BLaER1 (cell line): ENCODE measurements around the gene DGKH.
"Not testable (repeated sequence)": the region's sequence is repeated elsewhere in the genome, so short reads cannot be mapped to it uniquely, and the experiment has no call there.

Source experiments
- H3K27ac ChIP-seq: shearing (Covaris generic); formaldehyde crosslinking; 2 replicates; pipeline ENCODE4 v1.8.1; 2022
- H3K27me3 ChIP-seq: shearing (Covaris generic); formaldehyde crosslinking; 2 replicates; pipeline ENCODE4 v1.8.1; 2022
- H3K36me3 ChIP-seq: shearing (Covaris generic); formaldehyde crosslinking; 2 replicates; pipeline ENCODE4 v1.8.1; 2022
- H3K4me1 ChIP-seq: shearing (Covaris generic); formaldehyde crosslinking; 2 replicates; pipeline ENCODE4 v1.8.1; 2022
- H3K4me2 ChIP-seq: shearing (Covaris generic); formaldehyde crosslinking; 2 replicates; pipeline ENCODE4 v1.8.1; 2022
- H3K4me3 ChIP-seq: shearing (Covaris generic); formaldehyde crosslinking; 2 replicates; pipeline ENCODE4 v1.8.1; 2022
- H3K9ac ChIP-seq: shearing (Covaris generic); formaldehyde crosslinking; 2 replicates; pipeline ENCODE4 v1.8.1; 2022
- H3K9me3 ChIP-seq: shearing (Covaris generic); formaldehyde crosslinking; 2 replicates; pipeline ENCODE4 v1.8.1; 2022
- H4K20me1 ChIP-seq: shearing (Covaris generic); formaldehyde crosslinking; 2 replicates; pipeline ENCODE4 v1.8.1; 2022
- Cebpa-rat ChIP-seq: shearing (Covaris generic); IDR thresholded peaks from 2 replicates; pipeline ENCODE4 v1.8.1; 2022

DGKH gene

DNA sequence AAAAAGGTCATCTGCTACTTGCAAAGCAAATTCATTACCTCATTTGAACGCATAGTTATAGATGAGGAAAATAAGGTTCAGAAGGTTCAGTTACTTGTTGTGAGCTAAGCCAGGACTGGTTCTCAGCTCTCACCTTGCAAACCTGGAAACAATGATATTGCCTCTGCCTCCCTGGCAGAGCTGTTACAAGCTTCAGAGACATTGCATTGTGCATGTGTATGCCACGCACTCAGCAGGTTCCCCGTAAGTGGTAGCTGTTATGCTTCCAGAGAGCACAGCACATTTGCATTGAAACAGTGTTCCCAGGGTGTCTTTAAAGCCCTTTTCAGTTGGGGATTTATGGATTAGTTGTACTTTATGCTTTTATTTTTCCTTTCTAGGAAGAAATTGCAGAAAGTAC lies 80.6 kb downstream of the DGKH start:
- H3K4me1 ChIP-seq, result peaks cover 10% of the 10 kb centered on the region
- H3K27ac ChIP-seq, result no peak overlapping the region
- peaks cover 22% of the 10 kb centered on the region; the same call in 1 of the 2 replicates for H4K20me1 ChIP-seq
- H3K9me3 ChIP-seq, result no peaks in the 10 kb centered on the region
- H3K27me3 ChIP-seq, result no peaks in the 10 kb centered on the region
- no peak overlapping the region for H3K9ac ChIP-seq
- H3K4me3 ChIP-seq, result no peak overlapping the region
- no peak for TF ChIP-seq Cebpa-rat
- H3K4me2 ChIP-seq, result no peak overlapping the region
- peaks cover 70% of the 10 kb centered on the region for H3K36me3 ChIP-seq

DNA sequence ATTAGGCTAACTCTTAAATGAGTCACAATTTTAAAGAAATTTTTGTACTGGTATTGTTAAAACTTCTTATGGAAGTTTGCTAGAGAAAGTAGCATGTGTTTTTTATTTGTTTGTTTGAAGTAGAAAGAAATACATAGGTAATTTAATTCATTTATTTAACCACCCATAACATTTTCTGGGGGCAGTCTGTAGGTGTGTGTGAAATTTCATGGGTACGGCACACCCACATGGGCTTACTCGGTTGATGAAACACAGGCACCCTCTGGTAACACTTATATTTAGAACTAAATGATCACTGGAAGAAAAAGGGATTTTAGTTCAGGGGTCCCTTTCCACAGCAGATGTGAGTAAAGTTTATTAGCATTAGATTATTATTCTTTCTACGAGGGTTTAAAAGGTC lies 88.1 kb downstream of the DGKH start:
- no peak overlapping the region for H3K4me2 ChIP-seq
- H3K4me1 ChIP-seq, result no peaks in the 10 kb centered on the region
- H3K9ac ChIP-seq, result no peak overlapping the region
- no peak for TF ChIP-seq Cebpa-rat
- no peaks in the 10 kb centered on the region for H3K27me3 ChIP-seq
- H3K36me3 ChIP-seq, result peaks cover 55% of the 10 kb centered on the region
- no peak overlapping the region for H3K4me3 ChIP-seq
- no peak overlapping the region for H3K27ac ChIP-seq
- H4K20me1 ChIP-seq, result no peaks in the 10 kb centered on the region
- H3K9me3 ChIP-seq, result peaks cover 16% of the 10 kb centered on the region; the same call in 1 of the 2 replicates

DNA sequence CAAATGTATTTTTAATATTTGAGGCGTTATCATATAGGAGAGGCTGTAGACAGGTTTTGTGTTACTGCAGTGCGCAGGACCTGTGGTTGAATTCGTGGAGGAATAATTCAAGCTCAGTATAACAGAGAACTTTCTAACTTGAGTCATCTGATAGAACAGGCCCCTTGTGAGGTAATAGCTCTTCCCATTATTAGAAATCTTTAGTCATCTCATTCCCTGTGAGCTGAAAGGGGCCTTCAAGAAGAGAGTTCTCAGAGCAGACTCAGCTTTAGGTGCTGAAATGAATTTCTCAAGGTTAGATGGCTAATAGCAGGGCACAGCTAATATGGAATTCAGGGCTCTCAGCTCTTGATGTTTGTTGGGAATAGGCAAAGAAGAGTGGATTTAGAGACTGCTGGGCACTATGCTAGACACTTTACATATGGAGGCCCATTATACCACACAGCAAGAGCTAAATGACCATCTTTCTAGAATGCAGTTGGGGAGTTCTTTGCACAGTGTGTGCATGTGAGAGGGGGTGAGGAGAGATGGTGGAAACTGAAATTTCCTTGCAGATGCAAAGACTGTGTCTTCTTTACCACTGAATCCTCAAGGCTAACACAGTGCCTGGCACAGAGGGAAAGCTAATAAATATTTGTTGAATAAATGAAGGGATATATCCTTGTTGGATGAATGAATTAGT lies 89.5 kb downstream of the DGKH start:
- no peak overlapping the region for H3K9ac ChIP-seq
- H3K4me1 ChIP-seq, result no peaks in the 10 kb centered on the region
- H4K20me1 ChIP-seq, result no peaks in the 10 kb centered on the region
- H3K36me3 ChIP-seq, result peaks cover 45% of the 10 kb centered on the region
- no peak overlapping the region for H3K4me3 ChIP-seq
- no peak for TF ChIP-seq Cebpa-rat
- H3K27ac ChIP-seq, result no peak overlapping the region
- peaks cover 17% of the 10 kb centered on the region; the same call in 1 of the 2 replicates for H3K9me3 ChIP-seq
- no peak overlapping the region for H3K4me2 ChIP-seq
- no peaks in the 10 kb centered on the region for H3K27me3 ChIP-seq

DNA sequence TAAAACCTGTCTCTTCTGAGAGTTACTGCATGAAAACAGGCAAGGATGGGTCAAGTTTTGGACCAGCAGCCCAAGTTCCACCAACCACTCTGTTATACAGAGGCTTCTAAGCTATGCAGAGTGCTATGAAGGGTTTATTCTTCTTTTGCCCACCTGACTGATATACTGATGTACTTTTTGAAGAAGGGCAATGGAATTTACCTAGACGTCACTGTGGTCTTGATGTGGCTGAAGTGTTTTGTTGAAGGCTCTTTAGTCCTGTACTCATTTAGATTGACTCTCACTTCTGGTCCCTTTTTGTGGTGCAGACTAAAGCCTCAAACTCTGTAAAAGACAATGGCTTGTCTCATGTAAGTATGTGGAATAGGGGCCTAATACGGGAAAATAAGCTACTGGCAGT lies 92.0 kb downstream of the DGKH start:
- H3K4me2 ChIP-seq, result no peak overlapping the region
- H3K4me3 ChIP-seq, result no peak overlapping the region
- no peaks in the 10 kb centered on the region for H3K4me1 ChIP-seq
- H3K9ac ChIP-seq, result no peak overlapping the region
- no peak for TF ChIP-seq Cebpa-rat
- H3K27me3 ChIP-seq, result no peaks in the 10 kb centered on the region
- H3K27ac ChIP-seq, result no peak overlapping the region
- peaks cover 44% of the 10 kb centered on the region for H3K36me3 ChIP-seq
- no peaks in the 10 kb centered on the region for H4K20me1 ChIP-seq
- peaks cover 17% of the 10 kb centered on the region; the same call in 1 of the 2 replicates for H3K9me3 ChIP-seq

DNA sequence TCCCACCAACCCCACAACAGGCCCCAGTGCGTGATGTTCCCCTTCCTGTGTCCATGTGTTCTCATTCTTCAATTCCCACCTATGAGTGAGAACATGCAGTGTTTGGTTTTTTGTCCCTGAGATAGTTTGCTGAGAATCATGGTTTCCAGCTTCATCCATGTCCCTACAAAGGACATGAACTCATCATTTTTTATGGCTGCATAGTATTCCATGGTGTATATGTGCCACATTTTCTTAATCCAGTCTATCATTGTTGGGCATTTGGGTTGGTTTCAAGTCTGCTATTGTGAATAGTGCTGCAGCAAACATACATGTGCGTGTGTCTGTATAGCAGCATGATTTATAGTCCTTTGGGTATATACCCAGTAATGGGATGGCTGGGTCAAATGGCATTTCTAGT lies 92.6 kb downstream of the DGKH start:
- H3K9ac ChIP-seq, H3K4me3 ChIP-seq, H4K20me1 ChIP-seq, H3K27ac ChIP-seq, H3K27me3 ChIP-seq, H3K4me2 ChIP-seq, H3K4me1 ChIP-seq: not testable (repeated sequence)
- Histone ChIP-seq H3K36me3 (peaks cover 50% of the 10 kb centered on the region), H3K9me3 (peaks cover 17% of the 10 kb centered on the region; the same call in 1 of the 2 replicates)

- no peak for TF ChIP-seq Cebpa-rat
- Histone ChIP-seq H3K27ac (no peak overlapping the region), H3K27me3 (no peaks in the 10 kb centered on the region), H3K36me3 (peaks cover 36% of the 10 kb centered on the region), H3K9me3 (0 out of 2 replicates have a peak, but pooled peaks cover 3% of the 10 kb centered on the region), H3K4me1 (no peaks in the 10 kb centered on the region), H3K4me3 (no peak overlapping the region), H3K9ac (no peak overlapping the region), H4K20me1 (0 out of 2 replicates have a peak, but pooled peaks cover 9% of the 10 kb centered on the region), H3K4me2 (no peak overlapping the region)
Observed at GRCh38 chr13:42146359-42146758, 97.9 kb downstream of the DGKH start.

GRCh38 chr13:42148538-42148937 lies 100.1 kb downstream of the DGKH start:
- Histone ChIP-seq H3K27ac (no peak overlapping the region), H3K9me3 (no peaks in the 10 kb centered on the region), H3K4me1 (no peaks in the 10 kb centered on the region), H3K4me3 (no peak overlapping the region), H3K27me3 (no peaks in the 10 kb centered on the region), H3K4me2 (no peak overlapping the region), H3K36me3 (peaks cover 36% of the 10 kb centered on the region), H3K9ac (no peak overlapping the region), H4K20me1 (0 out of 2 replicates have a peak, but pooled peaks cover 9% of the 10 kb centered on the region)
- TF ChIP-seq Cebpa-rat, result no peak

DNA sequence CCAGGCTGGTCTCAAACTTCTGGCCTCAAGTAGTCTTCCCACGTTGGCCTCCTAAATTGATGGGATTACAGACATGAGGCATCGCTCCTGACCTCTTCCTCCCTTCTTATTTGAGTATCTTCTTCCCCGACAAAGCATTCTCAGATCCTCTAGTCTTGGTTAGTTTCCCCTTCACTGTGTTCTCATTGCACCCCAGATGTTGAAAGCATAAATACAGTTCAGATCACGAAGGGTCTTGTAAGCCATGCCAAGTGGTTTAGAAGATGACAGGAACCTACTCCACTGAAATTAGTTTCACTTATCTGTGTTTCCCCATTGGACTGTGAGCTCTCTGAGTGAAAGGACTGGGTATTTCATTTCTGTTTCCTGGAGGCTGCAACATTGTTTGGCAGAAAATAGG lies 100.7 kb downstream of the DGKH start:
- H3K36me3 ChIP-seq, result peaks cover 36% of the 10 kb centered on the region
- H4K20me1 ChIP-seq, result 0 out of 2 replicates have a peak, but pooled peaks cover 9% of the 10 kb centered on the region
- no peak overlapping the region for H3K4me3 ChIP-seq
- no peaks in the 10 kb centered on the region for H3K4me1 ChIP-seq
- TF ChIP-seq Cebpa-rat, result no peak
- H3K9ac ChIP-seq, result no peak overlapping the region
- H3K27ac ChIP-seq, result no peak overlapping the region
- H3K4me2 ChIP-seq, result no peak overlapping the region
- no peaks in the 10 kb centered on the region for H3K9me3 ChIP-seq
- H3K27me3 ChIP-seq, result no peaks in the 10 kb centered on the region

GRCh38 chr13:42151781-42152180 lies 103.3 kb downstream of the DGKH start:
- Histone ChIP-seq H3K9me3 (no peaks in the 10 kb centered on the region), H3K4me1 (no peaks in the 10 kb centered on the region), H3K27me3 (no peaks in the 10 kb centered on the region), H3K36me3 (peaks cover 26% of the 10 kb centered on the region), H3K4me3 (no peak overlapping the region), H3K4me2 (no peak overlapping the region), H3K9ac (no peak overlapping the region), H3K27ac (no peak overlapping the region), H4K20me1 (0 out of 2 replicates have a peak, but pooled peaks cover 9% of the 10 kb centered on the region)
- no peak for TF ChIP-seq Cebpa-rat

DNA sequence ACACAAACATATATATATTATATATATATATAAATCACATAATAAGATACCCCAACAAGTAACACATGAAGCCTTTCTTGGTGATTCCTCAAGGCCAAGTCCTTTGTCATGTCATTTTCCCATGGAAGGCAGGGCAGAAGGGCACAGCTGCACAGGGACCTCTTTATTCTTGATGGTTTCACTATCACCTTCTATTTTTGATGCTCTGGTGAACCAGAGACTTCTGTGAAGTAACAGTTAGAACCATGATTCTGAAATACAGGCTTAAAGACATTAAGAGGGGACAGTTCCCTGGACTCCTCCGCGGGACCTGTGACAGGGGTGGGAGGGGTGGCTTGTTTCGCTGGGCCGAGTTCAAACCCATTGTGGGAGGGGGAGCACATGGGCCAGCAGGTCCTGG lies 104.0 kb downstream of the DGKH start:
- no peaks in the 10 kb centered on the region for H3K27me3 ChIP-seq
- no peaks in the 10 kb centered on the region for H3K4me1 ChIP-seq
- peaks cover 29% of the 10 kb centered on the region for H3K36me3 ChIP-seq
- H3K27ac ChIP-seq, result no peak overlapping the region
- H3K4me3 ChIP-seq, result no peak overlapping the region
- TF ChIP-seq Cebpa-rat, result no peak
- H3K4me2 ChIP-seq, result no peak overlapping the region
- H4K20me1 ChIP-seq, result 0 out of 2 replicates have a peak, but pooled peaks cover 9% of the 10 kb centered on the region
- H3K9me3 ChIP-seq, result no peaks in the 10 kb centered on the region
- no peak overlapping the region for H3K9ac ChIP-seq
